HEK293 (cell line): ENCODE data around the gene DICER1.

ENCODE experiments used
- ZNF169 ChIP-seq: fragments of 450-650 bp; formaldehyde crosslinking; IDR thresholded peaks from 2 replicates; pipeline ENCODE4 v1.5.1; 2016; ENCODE audit warnings: missing biosample characterization, missing genetic modification characterization
- ZNF785 ChIP-seq: fragments of 450-650 bp; formaldehyde crosslinking; IDR thresholded peaks from 2 replicates; pipeline ENCODE4 v1.5.1; 2016; ENCODE audit warnings: missing biosample characterization, missing genetic modification characterization
- TF ChIP-seq, protein P1 (sequence below): fragments of 450-650 bp; formaldehyde crosslinking; IDR thresholded peaks from 2 replicates; pipeline ENCODE4 v1.5.1; 2016; ENCODE audit warnings: missing biosample characterization, missing genetic modification characterization
- TF ChIP-seq, protein P2 (sequence below): fragments of 450-650 bp; formaldehyde crosslinking; IDR thresholded peaks from 2 replicates; pipeline ENCODE4 v1.5.1; 2016; ENCODE audit warnings: missing biosample characterization, missing genetic modification characterization
- TF ChIP-seq, protein P3 (sequence below): fragments of 450-650 bp; formaldehyde crosslinking; IDR thresholded peaks from 2 replicates; pipeline ENCODE4 v1.5.1; 2016; ENCODE audit warnings: missing biosample characterization, missing genetic modification characterization

DNA sequence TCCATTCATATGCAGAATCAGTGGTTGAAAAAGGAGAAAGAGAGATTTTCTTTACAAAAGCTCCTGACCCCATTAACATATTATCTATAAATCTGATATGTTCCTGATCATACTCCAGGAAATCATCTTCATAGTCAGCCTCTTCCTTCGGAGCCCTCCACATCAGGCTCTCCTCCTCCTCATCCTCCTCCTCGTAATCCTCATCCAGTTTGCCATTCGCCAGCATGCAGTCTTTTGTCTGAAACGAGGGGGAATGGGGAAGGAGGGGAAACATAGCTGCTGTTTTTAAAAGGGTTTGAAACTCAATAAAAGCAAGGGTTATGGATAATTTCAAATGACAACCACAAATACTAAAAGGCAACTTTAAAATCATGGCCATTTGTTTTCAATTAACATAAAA is 60.9 kb downstream of the DICER1 start:
- TF ChIP-seq, protein P1, sequence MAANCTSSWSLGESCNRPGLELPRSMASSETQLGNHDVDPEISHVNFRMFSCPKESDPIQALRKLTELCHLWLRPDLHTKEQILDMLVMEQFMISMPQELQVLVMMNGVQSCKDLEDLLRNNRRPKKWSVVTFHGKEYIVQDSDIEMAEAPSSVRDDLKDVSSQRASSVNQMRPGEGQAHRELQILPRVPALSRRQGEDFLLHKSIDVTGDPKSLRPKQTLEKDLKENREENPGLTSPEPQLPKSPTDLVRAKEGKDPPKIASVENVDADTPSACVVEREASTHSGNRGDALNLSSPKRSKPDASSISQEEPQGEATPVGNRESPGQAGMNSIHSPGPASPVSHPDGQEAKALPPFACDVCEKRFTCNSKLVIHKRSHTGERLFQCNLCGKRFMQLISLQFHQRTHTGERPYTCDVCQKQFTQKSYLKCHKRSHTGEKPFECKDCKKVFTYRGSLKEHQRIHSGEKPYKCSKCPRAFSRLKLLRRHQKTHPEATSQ (tag by site-specific recombination) = no peak
- TF ChIP-seq, protein P2, sequence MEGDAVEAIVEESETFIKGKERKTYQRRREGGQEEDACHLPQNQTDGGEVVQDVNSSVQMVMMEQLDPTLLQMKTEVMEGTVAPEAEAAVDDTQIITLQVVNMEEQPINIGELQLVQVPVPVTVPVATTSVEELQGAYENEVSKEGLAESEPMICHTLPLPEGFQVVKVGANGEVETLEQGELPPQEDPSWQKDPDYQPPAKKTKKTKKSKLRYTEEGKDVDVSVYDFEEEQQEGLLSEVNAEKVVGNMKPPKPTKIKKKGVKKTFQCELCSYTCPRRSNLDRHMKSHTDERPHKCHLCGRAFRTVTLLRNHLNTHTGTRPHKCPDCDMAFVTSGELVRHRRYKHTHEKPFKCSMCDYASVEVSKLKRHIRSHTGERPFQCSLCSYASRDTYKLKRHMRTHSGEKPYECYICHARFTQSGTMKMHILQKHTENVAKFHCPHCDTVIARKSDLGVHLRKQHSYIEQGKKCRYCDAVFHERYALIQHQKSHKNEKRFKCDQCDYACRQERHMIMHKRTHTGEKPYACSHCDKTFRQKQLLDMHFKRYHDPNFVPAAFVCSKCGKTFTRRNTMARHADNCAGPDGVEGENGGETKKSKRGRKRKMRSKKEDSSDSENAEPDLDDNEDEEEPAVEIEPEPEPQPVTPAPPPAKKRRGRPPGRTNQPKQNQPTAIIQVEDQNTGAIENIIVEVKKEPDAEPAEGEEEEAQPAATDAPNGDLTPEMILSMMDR (tag by site-specific recombination) = no peak
- TF ChIP-seq ZNF785 (tag by site-specific recombination) = no peak
- TF ChIP-seq ZNF169 (tag by site-specific recombination) = no peak
- TF ChIP-seq, protein P3, sequence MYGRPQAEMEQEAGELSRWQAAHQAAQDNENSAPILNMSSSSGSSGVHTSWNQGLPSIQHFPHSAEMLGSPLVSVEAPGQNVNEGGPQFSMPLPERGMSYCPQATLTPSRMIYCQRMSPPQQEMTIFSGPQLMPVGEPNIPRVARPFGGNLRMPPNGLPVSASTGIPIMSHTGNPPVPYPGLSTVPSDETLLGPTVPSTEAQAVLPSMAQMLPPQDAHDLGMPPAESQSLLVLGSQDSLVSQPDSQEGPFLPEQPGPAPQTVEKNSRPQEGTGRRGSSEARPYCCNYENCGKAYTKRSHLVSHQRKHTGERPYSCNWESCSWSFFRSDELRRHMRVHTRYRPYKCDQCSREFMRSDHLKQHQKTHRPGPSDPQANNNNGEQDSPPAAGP (tag by site-specific recombination) = no peak
